Measurements from ENCODE around the gene RPL3. TPM values are rescaled to one million over a fixed set of nuclear protein-coding genes. Genes with fewer than 3 reads are reported as not detected.
A peak's percentile ranks its signal among the peaks of the same experiment; 100 is the strongest.

RPL3 gene
- total and polyA plus RNA-seq, 2 of the 4 experiments (the other 2 are of a cell fraction), result 2,871 to 3,312 TPM

DNA sequence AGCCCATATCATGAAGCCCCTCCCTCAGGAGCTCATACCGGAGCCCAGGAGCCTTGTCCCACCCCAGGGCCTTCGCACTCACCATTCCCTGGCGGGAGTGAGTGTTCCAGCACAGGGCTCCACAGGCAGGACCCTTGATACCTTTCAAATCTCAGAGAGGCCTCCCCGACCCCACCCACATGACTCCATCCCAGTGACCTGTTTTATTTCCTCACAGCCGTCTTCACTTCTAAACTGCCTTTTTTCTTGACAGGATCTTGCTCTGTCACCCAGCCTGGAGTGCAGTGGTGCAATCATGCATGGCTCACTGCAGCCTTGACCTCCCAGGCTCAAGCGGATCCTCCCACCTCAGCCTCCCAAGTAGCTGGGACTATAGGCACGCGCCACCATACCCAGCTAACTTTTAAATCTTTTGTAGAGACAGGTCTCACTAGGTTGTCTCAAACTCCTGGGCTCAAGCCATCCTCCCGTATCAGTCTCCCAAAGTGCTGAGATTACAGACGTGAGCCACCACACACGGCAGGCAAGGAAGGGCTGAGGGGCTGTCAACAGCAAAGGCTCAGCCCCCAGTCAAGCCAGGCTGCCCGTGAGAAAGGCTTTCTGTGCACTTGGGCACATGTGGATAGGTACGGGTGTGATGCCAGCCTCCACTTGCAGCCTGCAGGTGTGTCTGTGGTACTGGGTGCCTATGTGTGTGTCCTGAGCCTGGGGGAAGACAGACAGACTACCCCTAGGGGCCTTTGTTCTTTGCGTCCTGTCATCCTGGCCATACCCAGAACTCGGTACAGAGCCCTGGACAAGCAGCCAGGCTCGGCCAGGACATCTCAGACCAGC lies 9.3 kb downstream of the RPL3 start:
- H3K14ac ChIP-seq (replicated peaks; ENCODE audit: low read depth, low read length), result no peak overlapping the region; the same call in 1 of the 2 replicates
- peak overlapping the region; percentile 57 for H2AK5ac ChIP-seq (ENCODE audit: low read depth, low read length)
- peaks cover 72% of the 10 kb centered on the region for H4K20me1 ChIP-seq (ENCODE audit: insufficient read depth, low read length)
- peak; percentile 3; the same call in 1 of the 2 replicates for ATAC-seq (ENCODE audit: low read depth)
- H3K4ac ChIP-seq (ENCODE audit: low read depth, low read length), result peak overlapping the region; percentile 98
- peaks cover 13 to 63% of the 10 kb centered on the region in 2 experiments for H3K79me1 ChIP-seq (ENCODE audit: low read depth in 1 of 2, low read length in 2 of 2)
- H3K27ac ChIP-seq (ENCODE audit: insufficient read depth, low read length), result peak overlapping the region; percentile 71
- no peak overlapping the region for H4K5ac ChIP-seq (ENCODE audit: low read depth, low read length)
- H2AFZ ChIP-seq (replicated peaks; ENCODE audit: low read length, poor library complexity), result peak overlapping the region; percentile 18
- no peak overlapping the region for H3K23ac ChIP-seq (ENCODE audit: low read depth, low read length)
- no peaks in the 10 kb centered on the region for H3K9me3 ChIP-seq (ENCODE audit: control insufficient read depth, insufficient read depth, low read length)
- H2BK5ac ChIP-seq (ENCODE audit: low read depth, low read length, poor library complexity, severe bottlenecking), result peak overlapping the region; percentile 39
- H2BK15ac ChIP-seq (ENCODE audit: low read depth, low read length), result no peak overlapping the region
- peak overlapping the region; percentile 86; the same call in 1 of the 2 replicates for H2BK120ac ChIP-seq (ENCODE audit: low read depth, low read length)
- H4K91ac ChIP-seq (ENCODE audit: insufficient read depth, low read depth, low read length), result 0 out of 2 replicates have a peak overlapping the region, but pooled peaks have one; percentile 87
- dilution Hi-C loops (cut with HindIII; ENCODE audit: low sequenced_read_pairs, unreplicated experiment) (no loop called here), in situ Hi-C loops (cut with MboI; ENCODE audit: low sequenced_read_pairs) (loop anchor here (5.0 to 10.0 kb wide), 4 partner anchors 138 to 445 kb away; partner anchors contain the start of gene ATF4), intact Hi-C loops (cut with micrococcal nuclease) (loop anchor here (5.0 to 10.0 kb wide), 3 partner anchors 305 to 545 kb away; partner anchors contain the start of gene CBX6)
- H3K56ac ChIP-seq (ENCODE audit: extremely low read depth, insufficient read depth, low read length), result no peak overlapping the region
- ChIA-PET POLR2A (ENCODE audit: unreplicated experiment) (interaction anchor here (0.5 to 1.0 kb wide), 2 partner anchors 10 kb away, joined by 3 read pairs; partner anchors contain the start of gene RPL3), CTCF (interaction anchor here (1.0 to 1.2 kb wide), 3 partner anchors 10 to 140 kb away, joined by 3 read pairs; no protein-coding TSS in a partner anchor)
- H4K8ac ChIP-seq (ENCODE audit: low read depth in 2 of 2, low read length in 2 of 2), result peak overlapping the region in 1 of 2 experiments; percentile 83; a peak in 1 of 4 replicates
- H3K27me3 ChIP-seq (ENCODE audit: control insufficient read depth, insufficient read depth, low read length), result no peaks in the 10 kb centered on the region
- BruUV-seq (replicated peaks), result no TSS peak
- DNase-seq, result peak; percentile 58
- no peak overlapping the region for H3K4me2 ChIP-seq (ENCODE audit: low read depth, low read length)
- peaks cover 23% of the 10 kb centered on the region for H3K4me1 ChIP-seq (ENCODE audit: control insufficient read depth, insufficient read depth, low read length)
- no peak overlapping the region for H3K9ac ChIP-seq (ENCODE audit: low read depth, low read length)
- peak overlapping the region; percentile 90 for H2AK9ac ChIP-seq (replicated peaks; ENCODE audit: low read depth, low read length, poor library complexity)
- H3K36me3 ChIP-seq (ENCODE audit: control insufficient read depth, insufficient read depth, low read length), result peaks cover 71% of the 10 kb centered on the region
- TF ChIP-seq, protein P1, sequence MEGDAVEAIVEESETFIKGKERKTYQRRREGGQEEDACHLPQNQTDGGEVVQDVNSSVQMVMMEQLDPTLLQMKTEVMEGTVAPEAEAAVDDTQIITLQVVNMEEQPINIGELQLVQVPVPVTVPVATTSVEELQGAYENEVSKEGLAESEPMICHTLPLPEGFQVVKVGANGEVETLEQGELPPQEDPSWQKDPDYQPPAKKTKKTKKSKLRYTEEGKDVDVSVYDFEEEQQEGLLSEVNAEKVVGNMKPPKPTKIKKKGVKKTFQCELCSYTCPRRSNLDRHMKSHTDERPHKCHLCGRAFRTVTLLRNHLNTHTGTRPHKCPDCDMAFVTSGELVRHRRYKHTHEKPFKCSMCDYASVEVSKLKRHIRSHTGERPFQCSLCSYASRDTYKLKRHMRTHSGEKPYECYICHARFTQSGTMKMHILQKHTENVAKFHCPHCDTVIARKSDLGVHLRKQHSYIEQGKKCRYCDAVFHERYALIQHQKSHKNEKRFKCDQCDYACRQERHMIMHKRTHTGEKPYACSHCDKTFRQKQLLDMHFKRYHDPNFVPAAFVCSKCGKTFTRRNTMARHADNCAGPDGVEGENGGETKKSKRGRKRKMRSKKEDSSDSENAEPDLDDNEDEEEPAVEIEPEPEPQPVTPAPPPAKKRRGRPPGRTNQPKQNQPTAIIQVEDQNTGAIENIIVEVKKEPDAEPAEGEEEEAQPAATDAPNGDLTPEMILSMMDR (conservative IDR thresholded peaks at IDR 0.05; ENCODE audit: low read depth, low read length), result no peak
- TF ChIP-seq RAD21 (IDR thresholded peaks at IDR 0.05; ENCODE audit: low read length) (no peak), CEBPB (IDR thresholded peaks at IDR 0.05; ENCODE audit: low read depth, low read length) (peak; percentile 83), MAZ (IDR thresholded peaks at IDR 0.05; ENCODE audit: borderline replicate concordance, low read depth, low read length) (no peak), FOS (IDR thresholded peaks at IDR 0.05; ENCODE audit: low read depth, low read length) (no peak)
- no peak overlapping the region for H3K4me3 ChIP-seq (ENCODE audit: insufficient read depth, low read depth, low read length)
- H3K9me1 ChIP-seq (ENCODE audit: insufficient read depth, low read length), result peaks cover 9% of the 10 kb centered on the region
- peak overlapping the region; percentile 20; the same call in 1 of the 2 replicates for H2BK20ac ChIP-seq (ENCODE audit: low read depth, low read length)
- no peak overlapping the region for H3K18ac ChIP-seq (ENCODE audit: low read depth, low read length)
- 93% methylated on average over 6 of the region's 16 CpGs; no CpG with 5 or more reads in 1 of the 2 experiments for WGBS, 2 experiments (ENCODE audit: extremely low coverage in 2 of 2, insufficient read length in 1 of 2)

All from IMR-90 (cell line).